T-helper 2 cell treated with Interferon-gamma antibody and Interleukin-4, amounts not matched to agents 100 ng/mL and 5 ng/mL, for 36 hours (primary cell): ENCODE results near the gene STT3A. TPM values are rescaled to one million over a fixed set of nuclear protein-coding genes. Genes with fewer than 3 reads are reported as not detected.

Source experiments
- intact Hi-C: fragments of 100-400 bp; cut with micrococcal nuclease; formaldehyde crosslinking; loops from one replicate; pipeline ENCODE4 v1.15.1; 2023
- total RNA-seq: library from RNA; stranded (reverse); gene quantifications from 2 replicates; pipeline ENCODE4 v1.2.3, GENCODE V29; 2022

STT3A gene
- total RNA-seq, 1 donor from 2014 or later: 176 TPM

DNA sequence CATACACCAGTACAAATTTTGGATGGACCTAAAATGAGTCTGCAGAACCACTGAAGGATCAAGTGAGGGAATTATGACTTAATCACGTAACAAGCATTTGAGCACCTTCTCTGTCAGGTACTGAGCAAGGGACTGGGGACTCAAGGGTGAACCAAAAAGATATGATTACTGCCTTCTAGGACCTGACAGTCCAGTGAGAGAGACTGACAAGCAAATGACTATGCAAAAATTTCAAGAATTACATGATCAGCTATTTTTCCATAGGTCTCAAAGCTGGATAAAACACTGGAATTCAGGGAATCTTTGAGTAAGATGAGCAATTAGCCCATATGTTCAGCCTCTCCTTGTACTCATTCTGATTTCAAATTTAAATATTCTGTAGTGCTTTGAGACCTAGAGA lies 5.2 kb upstream of the STT3A start:
- intact Hi-C loops: no loop called here

DNA sequence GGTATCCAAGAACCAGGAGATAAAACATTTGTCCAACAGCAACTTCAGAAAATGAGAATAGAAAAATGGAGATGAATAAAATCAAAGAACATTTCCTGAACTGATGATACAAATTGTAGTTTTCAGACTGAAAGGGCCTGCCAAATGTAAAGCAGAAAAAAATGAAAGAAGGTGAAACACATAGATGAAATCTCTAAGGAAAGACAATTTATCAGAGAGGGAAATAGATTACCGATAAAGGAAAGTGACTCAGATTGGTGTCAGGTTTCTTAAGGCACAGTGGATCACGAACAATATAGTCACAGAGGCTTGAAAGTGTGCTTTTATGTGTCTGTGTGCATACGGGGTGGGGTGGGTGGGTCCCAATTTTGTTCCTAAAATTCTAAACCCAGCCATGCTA lies 4.1 kb upstream of the STT3A start:
- intact Hi-C loops: no loop called here

- intact Hi-C loops: loop anchor here (1.0 kb wide), 7 partner anchors 22 to 678 kb away; partner anchors contain the start of genes CHEK1, EI24, FAM118B and FOXRED1
Measured at GRCh38 chr11:125591649-125592304, 875 bp upstream of the STT3A start.

GRCh38 chr11:125593114-125593820 lies 615 bp downstream of the STT3A start:
- intact Hi-C loops: no loop called here

DNA sequence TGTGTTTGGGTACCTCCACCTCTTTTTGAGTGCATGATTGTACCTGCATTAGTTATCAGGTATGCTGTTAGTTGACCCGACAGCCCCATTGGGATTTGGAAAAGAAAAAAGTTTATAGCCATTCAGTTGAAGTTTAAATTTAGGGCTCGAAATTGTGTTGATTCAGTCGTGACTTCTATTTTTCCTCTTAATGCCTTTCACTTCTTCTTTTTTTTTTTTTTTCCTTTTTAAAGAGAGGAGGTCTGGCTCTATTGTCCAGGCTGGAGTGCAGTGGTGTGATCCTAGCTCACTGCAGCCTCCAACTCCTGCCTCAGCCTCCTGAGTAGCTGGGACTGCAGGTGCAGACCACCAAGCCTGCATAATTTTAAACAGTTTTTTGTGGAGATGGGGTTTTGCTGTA lies 2.3 kb downstream of the STT3A start:
- intact Hi-C loops: no loop called here

DNA sequence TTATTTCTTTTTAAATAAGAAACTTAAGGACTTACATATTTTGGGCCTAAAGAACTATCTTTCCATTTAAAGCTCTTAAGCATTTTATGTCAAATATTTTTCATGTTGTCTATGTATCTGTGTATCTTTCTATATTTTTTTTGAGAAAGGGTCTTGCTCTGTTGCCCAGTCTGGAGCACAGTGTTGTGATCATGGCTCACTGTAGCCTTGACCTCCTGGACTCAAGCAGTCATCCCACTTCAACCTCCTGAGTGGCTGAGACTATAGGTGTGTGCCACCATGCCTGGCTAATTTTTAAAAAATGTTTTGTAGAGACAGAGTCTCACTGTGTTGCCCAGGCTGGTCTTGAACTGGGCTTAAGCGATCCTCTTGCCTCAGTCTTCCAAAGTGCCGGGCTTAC lies 8.0 kb downstream of the STT3A start:
- intact Hi-C loops: no loop called here

- intact Hi-C loops: no loop called here
Measured at GRCh38 chr11:125603207-125603606, 10.6 kb downstream of the STT3A start.

DNA sequence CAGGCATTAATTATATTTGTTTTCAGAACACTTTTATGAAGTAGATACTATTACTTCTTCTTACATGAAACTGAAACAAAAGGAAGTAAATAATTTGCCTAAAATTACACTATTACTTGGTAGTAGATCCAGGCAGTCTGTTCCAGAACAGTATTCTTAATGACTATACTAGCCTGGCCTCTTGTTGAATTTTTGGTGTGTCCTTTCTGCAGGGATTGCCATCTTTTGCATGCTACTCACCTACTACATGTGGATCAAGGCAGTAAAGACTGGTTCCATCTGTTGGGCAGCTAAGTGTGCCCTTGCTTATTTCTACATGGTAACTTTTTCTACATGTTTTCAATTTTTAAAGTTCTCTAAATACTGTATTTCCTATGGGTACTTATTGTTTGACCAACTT lies 12.8 kb downstream of the STT3A start:
- intact Hi-C loops: no loop called here

DNA sequence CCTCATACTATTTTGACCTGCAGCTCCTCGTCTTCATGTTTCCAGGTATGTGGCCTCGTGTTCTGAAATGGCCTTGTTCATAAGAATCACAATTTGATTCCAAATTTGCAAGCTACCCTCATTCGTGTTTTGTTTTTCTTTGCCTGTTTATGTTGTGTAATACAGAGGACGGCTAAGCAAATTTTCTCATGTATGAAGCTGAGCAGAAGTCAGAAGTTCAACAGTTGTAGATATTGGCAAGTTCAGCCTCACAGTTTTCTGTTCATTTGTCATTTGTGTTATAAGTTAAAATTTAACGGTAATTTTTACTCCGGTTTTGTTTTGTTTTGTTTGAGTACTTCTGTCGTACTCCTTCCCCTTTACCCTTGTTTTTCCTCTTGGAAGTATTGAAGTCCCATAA lies 16.9 kb downstream of the STT3A start:
- intact Hi-C loops: no loop called here

DNA sequence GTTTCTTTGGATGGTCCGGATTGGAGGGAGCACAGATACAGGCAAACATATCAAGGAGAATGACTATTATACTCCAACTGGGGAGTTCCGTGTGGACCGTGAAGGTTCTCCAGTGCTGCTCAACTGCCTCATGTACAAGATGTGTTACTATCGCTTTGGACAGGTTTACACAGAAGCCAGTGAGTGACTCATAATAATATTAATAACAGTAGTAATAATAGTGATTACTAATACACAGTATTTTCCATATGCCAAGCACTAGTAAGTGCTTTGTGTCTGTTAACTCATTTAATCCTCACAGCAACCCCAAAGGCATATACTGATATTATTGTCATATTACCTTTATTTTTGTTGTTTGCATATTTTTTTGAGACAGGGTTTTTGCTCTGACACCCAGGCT lies 25.7 kb downstream of the STT3A start:
- intact Hi-C loops: no loop called here

DNA sequence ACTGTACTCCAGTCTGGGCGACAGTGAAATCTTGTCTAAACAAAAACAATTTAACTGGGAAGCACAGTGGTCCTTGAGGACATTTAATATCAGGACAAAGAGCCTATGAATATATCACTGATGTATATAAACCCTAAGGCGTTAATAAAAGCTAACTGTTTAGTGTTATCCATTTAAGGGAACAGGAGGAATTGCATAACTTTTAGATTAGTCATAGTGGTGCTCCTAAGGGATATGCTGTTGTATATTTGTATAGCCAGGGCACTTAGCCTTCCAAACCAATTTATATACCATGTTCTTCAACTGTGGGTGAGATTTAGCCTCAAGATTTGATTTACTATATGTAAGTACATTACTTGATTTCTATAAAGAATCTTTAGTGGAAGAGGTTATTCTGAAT lies 29.3 kb downstream of the STT3A start:
- intact Hi-C loops: no loop called here

DNA sequence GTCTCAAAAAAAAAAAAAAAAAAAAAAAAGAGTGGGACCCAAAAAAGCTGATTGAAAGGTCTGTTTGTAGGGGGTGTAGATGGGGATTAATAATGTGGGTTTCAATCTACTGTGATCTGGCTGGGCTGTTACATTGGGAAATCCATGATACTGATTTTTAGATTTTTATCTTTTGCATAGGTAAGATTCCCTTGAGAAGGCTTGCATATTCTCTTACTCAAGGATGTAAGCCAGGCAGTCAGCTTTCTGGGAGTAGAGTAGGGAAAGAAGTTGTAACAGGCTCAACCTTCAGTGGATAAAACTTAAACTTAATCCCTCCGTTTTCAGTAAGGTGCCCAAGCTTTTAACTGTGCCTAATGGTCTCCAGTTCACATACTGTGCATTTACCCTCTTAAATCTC lies 30.4 kb downstream of the STT3A start:
- intact Hi-C loops: no loop called here

DNA sequence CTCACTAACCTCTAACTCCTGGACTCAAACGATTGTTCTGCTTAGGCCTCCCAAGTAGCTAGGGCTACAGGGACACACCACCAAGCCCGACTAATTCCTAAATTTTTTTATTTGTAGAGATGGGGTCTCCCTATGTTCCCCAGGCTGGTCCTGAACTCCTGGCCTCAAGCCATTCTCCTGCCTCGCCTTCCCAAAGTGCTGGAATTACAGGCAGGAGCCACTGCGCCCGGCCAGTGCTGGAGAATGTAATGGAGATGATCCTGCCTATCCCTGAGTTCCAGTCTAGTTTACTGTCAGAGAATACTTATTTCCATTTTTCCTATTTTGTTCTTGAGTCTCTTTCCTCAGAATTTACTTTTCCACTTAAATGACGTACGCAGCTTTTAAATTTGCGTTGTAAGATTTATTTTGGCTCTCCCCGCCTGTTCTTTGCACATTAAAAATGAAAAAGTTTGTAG lies 32.1 kb downstream of the STT3A start, which contains the start of gene CHEK1:
Gene CHEK1, plus strand, starts transcription at position 408 of the 458 bp plus-strand sequence. CDS start 1,606 bp downstream, outside the sequence.
- intact Hi-C loops: loop anchor here (1.0 to 5.0 kb wide), 8 partner anchors 32 to 643 kb away; partner anchors contain the start of genes CDON, EI24, FAM118B and FOXRED1

DNA sequence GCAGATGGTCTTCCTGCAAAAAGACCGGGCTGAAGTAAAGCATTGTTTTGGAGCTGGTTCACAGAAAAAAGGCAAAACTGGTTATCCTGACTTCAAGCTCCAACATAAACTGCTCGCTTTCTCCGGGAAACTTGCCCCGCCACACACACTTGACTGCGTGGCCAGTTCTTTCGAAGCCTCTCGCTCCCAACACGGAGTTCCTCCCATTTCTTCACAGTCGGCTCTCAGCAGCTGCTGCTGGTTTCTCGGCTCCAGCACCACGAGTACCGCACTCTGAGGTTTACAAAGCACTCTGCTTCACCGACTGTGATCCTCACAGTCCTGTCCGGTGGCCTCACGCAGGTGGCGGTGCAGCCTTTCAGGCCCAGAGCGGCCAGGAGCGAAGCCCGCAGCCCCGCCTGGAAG lies 32.6 kb downstream of the STT3A start:
- intact Hi-C loops: loop anchor here (1.0 to 5.0 kb wide), 8 partner anchors 33 to 642 kb away; partner anchors contain the start of genes CDON, EI24, FAM118B and FOXRED1

- intact Hi-C loops: loop anchor here (1.0 to 5.0 kb wide), 8 partner anchors 33 to 642 kb away; partner anchors contain the start of genes CDON, EI24, FAM118B and FOXRED1
Measured at GRCh38 chr11:125625630-125626287, 33.1 kb downstream of the STT3A start.

- intact Hi-C loops: loop anchor here (5.0 kb wide), 3 partner anchors 436 to 641 kb away; partner anchors contain the start of genes CDON, FAM118B, FOXRED1 and RPUSD4
Measured at GRCh38 chr11:125626288-125626950, 33.8 kb downstream of the STT3A start.

DNA sequence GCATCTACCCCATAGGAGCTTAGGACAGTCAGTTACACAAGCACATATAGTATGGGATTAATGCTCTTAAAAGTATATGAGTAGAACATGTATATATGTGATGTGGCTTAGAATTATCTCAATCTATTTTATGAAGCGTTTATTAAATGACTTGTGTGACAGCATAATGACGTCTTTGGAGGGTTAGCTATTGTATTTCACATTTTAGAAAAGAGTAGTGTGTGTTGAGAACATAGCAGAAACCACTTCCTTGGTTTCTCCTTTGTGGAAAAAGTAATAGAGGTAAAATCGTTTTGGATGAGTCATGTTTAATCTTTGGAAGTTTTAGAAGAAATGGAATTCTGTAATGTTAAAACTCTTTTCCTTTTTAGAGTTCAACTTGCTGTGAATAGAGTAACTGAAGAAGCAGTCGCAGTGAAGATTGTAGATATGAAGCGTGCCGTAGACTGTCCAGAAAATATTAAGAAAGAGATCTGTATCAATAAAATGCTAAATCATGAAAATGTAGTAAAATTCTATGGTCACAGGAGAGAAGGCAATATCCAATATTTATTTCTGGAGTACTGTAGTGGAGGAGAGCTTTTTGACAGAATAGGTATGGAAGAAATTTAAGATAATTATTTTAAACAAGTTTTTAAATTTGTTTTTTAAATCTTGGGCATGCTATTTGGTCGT lies 34.7 kb downstream of the STT3A start:
- intact Hi-C loops: loop anchor here (5.0 kb wide), 3 partner anchors 435 to 640 kb away; partner anchors contain the start of genes CDON, FAM118B, FOXRED1 and RPUSD4

DNA sequence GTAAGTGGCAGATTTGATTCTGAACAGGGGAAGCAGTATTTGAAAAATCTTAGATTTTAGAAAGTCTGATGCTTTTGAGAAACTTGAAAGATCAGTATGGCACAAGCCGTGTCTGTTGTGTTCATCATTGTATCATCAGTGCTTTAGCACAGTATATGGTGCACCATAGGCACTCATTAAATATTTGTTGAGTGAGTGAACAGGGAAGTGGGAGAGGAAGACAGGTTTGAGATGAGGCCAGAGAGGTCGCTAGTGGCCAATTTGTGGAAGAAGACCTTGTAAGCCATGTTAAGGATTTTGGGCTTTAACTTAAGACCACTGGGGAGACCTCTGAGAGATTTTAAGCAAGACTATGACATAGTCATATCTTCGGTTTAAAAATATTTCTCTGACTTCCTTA lies 45.2 kb downstream of the STT3A start:
- intact Hi-C loops: no loop called here

DNA sequence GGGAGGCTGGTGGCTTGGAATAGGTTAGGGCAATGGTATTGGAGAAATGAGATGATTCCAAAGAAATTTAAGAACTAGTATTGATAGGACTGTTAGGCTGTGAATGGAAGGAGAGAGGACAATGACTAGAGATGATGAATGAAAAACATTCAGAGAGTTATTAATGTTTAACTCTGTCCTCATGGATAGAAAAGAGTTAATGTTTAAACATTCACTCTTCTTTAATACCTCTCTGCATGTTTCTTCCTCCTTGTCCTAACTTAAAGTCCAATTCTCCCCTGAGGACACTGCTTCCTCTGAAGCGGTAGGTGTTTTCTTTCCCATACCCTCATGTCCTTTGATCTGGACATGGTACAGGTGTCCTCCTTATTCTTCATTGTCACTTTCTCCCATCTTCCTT lies 45.7 kb downstream of the STT3A start:
- intact Hi-C loops: no loop called here

DNA sequence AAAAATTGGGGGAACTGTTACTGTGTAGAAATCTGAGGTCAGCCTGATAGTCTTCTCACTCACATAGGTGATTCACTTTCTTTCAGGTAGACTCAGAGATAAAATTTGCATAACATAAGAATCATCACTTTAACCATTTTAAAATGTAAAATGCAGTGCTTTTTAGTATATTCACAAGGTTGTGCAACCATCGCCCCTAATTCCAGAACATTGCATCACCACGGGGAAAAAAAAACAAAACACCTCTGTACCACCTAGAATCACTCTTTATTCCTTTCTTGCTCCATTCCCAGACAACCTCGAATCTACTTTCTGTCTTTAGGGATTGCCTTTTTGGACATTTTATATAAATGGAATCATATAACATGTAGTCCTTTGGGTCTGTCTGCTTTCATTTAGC lies 53.2 kb downstream of the STT3A start:
- intact Hi-C loops: no loop called here
